HG02588 (cell line): ENCODE results near the gene GIMAP4.
"Not testable (repeated sequence)": the region's sequence is repeated elsewhere in the genome, so short reads cannot be mapped to it uniquely, and the experiment has no call there.

Source experiments
- ATAC-seq: cut with Tn5 transposase; IDR thresholded peaks from one replicate; pipeline ENCODE4 v1.9.1; 2021; ENCODE audit warnings: mild to moderate bottlenecking, moderate library complexity; ENCODE audit not compliant: unreplicated experiment

GIMAP4 gene

DNA sequence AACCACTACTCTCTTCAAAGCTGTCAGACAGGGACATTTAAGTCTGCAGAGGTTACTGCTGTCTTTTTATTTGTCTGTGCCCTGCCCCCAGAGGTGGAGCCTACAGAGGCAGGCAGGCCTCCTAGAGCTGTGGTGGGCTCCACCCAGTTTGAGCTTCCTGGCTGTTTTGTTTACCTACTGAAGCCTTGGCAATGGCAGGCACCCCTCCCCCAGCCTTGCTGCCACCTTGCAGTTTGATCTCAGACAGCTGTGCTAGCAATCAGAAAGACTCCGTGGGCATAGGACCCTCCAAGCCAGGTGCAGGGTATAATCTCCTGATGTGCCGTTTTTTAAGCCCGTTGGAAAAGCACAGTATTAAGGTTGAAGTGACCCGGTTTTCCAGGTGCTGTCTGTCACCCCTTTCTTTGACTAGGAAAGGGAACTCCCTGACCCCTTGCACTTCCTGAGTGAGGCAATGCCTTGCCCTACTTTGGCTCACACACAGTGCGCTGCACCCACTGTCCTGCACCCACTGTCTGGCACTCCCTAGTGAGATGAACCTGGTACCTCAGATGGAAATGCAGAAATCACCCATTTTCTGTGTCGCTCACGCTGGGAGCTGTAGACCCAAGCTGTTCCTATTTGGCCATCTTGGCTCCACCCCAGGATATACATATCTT lies 12.9 kb downstream of the GIMAP4 start:
- ATAC-seq = not testable (repeated sequence)

GRCh38 chr7:150580638-150581394 lies 13.6 kb downstream of the GIMAP4 start:
- ATAC-seq = no peak

GRCh38 chr7:150585199-150585598 lies 18.0 kb downstream of the GIMAP4 start:
- no peak for ATAC-seq

DNA sequence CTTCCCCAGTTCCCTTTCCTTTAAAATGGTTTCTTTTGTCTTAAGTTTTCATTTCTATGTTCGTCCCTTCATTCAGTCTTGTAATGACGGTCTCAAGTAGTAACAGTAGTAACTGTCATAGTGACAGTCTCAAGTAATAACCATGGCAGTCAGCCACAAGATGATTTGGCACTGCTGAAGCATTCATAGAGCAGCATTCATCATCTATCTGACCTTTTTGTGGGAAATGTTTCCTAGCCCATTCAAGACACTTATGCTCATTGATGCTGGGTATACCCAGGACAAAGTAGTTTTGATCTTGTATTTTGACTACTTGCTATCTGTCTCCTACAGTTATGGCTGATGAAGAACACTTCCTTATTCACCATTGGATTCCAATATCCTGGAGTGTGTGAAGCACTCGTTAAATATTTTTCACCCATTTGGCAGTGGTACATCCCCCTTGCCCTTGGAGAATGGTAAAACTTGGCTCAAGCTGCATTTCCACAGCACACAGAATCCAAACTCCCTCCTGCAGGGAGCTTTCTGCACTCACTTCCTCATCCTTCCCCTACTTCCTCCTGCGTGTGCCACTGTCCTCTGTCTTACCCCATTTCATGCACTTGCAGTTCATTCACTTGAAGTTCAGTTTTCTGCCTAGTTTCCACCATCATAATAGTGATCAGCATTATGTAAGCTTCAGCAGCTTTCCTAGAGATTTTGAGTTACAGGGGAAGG lies 19.0 kb downstream of the GIMAP4 start:
- no peak for ATAC-seq

DNA sequence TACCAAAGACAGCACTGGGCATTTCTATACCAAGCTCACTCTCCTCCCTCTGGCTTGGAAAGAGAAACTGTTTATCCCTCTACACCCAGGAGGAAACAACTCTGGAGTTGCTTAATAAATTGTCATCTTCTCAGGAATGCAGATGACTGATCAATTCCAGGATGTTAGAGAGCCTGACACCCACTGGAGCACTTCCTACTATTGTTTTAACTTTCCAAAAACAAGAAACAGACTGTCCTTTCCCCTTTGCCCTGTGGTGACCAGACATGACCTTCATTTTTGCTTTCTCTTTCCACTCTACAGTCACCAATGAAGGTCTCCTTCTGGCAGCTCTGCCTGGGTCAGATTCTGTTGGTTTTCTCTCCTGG lies 19.6 kb downstream of the GIMAP4 start:
- no peak for ATAC-seq

DNA sequence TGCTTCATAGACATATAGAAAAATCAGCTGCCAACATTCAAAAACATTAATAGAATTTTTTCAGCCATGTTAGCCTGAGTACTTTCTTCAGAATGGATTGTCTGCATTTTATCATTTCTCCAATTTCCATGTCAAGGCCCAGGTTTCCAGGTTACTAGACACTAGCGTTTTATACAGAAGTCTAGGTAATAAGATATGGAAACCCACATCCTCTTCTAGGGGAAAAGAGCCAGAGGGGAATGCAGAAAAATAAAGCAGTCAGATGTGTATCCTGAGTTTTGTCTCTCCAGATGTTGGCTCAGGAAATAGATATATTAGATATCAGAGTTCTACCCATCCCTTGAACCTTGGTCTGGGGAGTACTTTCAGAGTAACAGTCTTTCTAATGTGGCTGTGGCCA lies 20.4 kb downstream of the GIMAP4 start:
- ATAC-seq = no peak

- no peak for ATAC-seq
These were observed 27.6 kb downstream of the GIMAP4 start for GRCh38 chr7:150594805-150595204.

GRCh38 chr7:150595361-150595760 lies 28.2 kb downstream of the GIMAP4 start:
- no peak for ATAC-seq

DNA sequence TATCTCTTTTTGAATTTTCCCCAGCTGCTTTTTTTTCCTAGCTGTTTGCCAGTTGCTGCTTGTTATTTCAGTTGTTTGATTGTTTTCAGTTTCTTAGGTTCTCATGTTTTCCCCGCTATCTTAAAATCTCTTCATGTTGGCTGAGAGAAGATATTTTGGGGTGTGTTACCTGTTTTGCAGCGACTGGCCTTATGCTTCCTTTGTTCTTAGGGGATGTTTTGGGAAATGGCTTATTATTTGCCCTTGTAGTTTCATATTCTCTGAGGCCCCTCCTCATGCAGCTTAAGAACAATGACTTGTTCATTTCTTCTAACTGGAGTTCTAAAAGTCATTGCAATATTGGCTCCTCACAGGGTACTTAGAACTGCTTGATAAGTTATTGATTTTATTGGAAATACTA lies 36.4 kb downstream of the GIMAP4 start:
- not testable (repeated sequence) for ATAC-seq

DNA sequence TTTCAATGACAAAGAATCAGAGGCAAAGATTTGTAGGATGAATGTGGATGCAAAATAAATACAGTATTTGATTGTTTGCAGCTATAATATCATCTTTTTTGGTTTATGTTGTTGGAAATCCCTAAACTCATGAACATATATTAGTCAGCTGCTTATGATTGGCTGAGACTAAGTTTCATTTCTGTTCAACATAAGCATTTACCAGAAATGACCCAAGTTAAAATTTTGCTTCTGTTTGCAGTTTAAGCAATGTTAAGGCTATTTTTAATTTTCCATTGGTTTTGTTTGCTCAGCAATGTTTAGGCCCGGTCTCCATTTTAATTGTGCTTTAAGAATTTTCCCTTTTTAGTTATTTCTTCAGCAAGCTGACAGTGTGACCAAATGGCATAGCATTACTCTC lies 43.0 kb downstream of the GIMAP4 start:
- ATAC-seq = no peak

DNA sequence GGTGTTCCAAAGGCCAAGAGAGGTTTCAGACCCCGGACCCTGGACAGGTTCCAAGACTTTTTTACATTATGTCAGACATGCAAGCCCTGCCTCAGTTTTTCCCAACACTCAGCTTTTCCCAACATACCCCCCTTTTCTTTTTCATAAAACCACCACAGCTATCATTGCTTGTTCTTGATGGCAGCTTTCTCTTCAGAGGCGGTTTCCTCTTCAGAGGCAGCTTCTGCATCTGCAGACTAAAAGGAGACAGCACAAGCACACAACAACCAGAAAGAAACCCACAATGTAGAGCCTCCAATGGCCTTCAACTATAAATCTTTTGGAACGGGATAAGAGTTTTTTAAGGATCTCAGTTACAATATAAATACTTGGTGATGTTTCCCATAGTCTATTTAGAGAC lies 45.7 kb downstream of the GIMAP4 start:
- no peak for ATAC-seq

DNA sequence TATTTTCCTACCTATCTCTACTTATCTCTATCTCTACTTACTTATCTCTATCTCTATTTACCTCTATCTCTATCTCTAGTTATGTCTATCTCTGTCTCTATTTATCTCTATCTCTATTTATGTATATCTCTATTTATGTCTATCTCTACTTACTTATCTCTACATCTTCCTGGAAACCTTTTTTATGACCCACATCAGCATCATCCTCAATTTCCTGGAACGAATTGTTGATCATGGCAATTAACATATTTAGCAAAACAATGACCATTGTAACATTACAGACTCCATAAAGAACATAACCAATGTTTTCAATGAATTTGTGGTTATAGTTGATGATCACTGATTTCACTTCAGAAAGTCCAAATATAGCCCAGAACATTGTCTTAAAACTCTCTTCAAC lies 46.7 kb downstream of the GIMAP4 start:
- ATAC-seq = no peak

- not testable (repeated sequence) for ATAC-seq
These were observed 47.2 kb downstream of the GIMAP4 start for GRCh38 chr7:150614426-150614825.

DNA sequence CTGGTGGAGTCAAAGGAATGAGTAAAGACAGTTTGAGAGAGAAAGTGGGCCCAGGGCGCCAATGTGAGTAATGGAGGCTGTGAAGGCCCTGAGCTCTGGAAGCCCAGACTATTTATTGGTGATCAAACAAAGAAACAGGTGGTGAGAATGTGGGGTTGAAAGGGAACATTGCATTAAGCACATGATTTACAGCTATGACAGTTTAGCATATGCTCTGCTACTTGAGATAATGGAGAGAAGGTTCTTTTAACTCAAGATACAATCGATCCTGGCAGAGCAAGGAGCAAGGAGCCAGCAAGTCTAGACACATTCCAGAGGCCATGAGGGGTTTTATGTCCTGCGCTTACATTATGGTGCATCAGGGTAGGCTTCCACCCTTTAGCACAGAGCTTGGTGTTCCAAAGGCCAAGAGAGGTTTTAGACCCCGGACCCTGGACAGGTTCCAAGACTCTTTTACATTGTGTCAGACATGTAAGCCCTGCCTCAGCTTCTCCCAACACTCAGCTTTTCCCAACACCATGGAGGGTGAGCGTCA lies 48.1 kb downstream of the GIMAP4 start:
- not testable (repeated sequence) for ATAC-seq

DNA sequence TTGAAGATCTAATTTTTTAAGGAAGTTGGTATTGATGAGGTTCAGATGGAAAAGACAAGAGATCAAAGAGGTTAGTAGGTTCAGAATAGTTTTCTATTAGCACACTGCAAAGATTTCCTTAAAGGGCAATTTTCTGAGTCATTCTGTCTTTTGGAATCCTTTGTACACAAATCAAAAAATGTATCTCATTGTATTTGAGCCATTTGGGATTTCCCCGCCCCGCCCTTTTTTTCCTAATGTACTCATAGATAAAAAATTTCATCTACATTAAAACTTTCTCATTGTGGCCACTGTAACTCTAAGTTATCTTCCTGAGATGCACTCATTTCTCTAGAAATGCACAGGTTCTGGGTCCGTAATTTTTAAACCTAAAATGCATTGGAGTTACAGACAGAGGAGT lies 52.9 kb downstream of the GIMAP4 start:
- ATAC-seq = no peak

DNA sequence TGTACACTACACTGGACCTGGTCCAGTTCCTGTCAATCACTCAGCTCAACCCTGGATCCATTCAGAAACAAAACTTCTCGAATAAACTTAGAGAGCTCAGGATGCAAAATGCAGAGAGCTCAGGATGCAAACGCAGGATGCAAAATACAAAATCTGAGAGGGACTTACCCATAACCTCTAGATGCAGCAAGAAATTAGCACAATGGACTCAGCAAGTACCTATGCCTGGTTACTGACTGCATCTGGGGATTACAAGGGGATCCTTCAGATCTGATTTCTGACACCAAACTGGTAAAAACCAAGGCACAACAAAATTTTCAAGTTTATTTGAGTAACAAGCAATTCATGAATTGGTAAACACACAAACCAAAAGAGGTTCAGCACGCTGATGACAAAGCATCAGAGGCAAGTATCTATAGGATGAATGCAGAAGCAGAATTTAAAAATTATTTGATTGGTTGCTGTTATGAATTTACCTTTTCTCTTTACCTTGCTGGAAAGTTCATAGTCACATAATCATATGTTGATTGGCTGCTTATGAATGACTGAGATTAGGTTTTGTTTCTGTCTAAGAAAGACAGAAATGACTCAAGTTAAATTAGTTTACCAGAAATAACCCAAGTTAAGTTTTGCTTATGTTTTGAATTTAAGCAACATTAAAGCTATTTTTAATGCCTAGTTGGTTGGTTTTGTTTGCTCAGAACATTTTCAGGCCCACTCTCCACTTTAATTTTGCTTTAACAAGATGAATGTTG lies 53.6 kb downstream of the GIMAP4 start:
- peak; percentile 65 for ATAC-seq

- ATAC-seq = peak; percentile 20
These were observed 54.2 kb downstream of the GIMAP4 start for GRCh38 chr7:150621376-150621775.
